GM12874 (cell line): ENCODE data around the gene MUC4.

Source experiments
- CTCF ChIP-seq: IDR thresholded peaks from 2 replicates; pipeline ENCODE4 v1.5.1; 2011; ENCODE audit warnings: low read depth, mild to moderate bottlenecking, control low read depth, low read length, moderate library complexity; ENCODE audit not compliant: insufficient read depth

MUC4 gene

DNA sequence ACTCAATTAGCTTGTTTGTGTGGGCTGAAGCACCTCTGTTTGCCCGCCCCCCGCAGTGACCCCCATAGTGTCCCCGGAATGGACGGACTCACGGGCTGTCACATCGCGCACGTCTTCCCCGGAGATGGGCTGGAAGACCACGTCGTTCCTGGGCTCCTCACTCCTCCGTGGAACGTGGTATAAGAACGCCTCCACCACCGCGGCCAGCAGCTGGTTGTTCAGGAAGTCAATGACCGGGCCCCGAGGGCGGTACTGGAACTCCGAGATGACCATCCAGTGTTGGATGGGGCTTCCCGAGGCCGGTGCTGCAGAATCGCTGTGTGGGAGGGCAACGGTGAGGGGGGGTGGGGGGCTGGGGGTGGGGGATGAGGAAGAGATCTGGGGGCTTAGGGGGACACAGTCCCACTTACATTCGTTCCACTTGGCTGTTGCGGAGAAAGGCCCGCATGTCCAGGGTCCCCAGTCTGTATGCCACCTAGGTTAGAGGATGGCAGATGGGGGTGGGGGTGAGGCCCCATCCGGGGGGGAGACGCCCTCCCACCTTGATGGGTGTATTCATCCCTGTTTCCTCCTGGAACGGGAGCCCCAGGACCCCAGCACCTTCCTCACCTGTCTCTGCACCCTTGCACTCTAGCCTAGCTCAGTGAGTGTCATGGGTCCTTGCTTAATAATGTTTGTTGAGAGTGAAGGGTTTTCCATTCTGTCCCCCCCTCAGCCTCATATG, 60.8 kb downstream of the MUC4 start:
- TF ChIP-seq CTCF = no peak

- TF ChIP-seq CTCF = no peak
Observed at GRCh38 chr3:195748661-195749060, 63.1 kb downstream of the MUC4 start.

GRCh38 chr3:195746751-195747150, 65.0 kb downstream of the MUC4 start:
- no peak for TF ChIP-seq CTCF

DNA sequence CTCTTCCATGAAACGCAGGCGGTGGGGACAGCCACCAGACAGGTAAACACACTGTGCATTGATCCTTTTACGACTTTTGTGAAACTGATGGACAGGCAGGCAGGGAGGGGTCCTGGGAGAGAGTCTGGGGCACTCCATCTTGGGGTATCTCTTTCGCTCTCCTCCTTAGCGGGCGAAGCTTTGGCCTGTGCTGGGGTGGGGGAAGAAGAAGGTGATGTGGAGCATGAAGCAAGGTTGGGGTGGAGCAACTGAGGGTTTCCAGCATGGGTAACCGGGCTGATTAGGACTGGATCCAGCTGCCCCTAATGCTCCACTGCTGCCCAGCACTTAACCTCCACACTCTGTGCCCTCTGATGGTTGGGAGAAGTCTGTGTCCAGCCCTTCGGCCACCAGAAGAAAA, 65.4 kb downstream of the MUC4 start:
- TF ChIP-seq CTCF = no peak

GRCh38 chr3:195744437-195744836, 67.3 kb downstream of the MUC4 start:
- no peak for TF ChIP-seq CTCF

DNA sequence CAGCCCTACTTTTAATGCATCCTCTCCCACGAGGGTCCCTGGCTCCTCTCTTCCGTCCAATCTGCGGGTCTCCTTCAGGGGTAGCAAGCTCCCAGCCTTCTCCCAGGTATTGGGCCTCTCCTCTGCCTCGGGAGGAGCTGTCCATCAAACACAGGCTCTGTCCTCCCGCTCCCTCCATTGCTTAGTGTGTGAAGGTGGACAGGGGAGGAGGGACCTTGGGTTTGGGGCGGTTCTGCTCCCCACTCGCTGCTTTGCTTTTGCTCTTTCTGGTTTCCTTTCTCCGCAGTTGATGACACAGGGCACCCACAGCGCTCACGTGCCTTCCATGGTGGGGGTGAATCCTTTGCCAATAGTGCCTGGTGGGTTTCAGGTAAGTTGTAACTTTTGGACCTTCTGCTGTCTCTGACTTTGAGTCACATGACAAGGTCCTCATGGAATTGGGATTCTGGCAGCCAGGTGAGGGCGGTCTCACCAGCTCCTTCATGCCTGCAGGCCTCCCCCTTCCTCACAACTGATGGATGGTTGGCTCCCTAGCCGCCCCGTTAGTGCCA, 72.1 kb downstream of the MUC4 start:
- TF ChIP-seq CTCF = no peak

GRCh38 chr3:195738274-195739044, 73.3 kb downstream of the MUC4 start:
- no peak for TF ChIP-seq CTCF
